HuH-7 (cell line): ENCODE data around the gene FAM13C.
"Not testable (repeated sequence)": the region's sequence is repeated elsewhere in the genome, so short reads cannot be mapped to it uniquely, and the experiment has no call there.

Experiments used
- DNase-seq: peaks from one replicate; pipeline ENCODE4 v3.0.0; 2011; ENCODE audit warnings: low spot score

Gene FAM13C

DNA sequence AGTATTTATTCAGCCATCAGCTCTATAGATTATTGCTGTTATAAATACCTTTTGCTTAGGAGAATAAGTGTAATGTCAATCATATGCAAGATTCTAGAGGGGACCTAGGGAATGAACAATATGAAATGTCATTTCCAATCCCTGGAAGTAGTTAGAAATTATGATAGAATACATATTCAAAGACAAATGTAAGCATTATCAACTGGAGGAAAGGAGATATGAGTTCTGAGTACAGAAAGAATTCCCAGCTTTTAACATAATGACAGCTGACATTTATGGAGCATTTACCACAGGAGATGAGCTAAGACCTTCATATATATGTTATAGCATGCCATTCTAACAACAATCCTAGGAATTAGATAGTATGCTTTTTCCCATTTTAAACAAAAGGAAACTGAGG lies 86.2 kb downstream of the FAM13C start:
- no peak for DNase-seq

DNA sequence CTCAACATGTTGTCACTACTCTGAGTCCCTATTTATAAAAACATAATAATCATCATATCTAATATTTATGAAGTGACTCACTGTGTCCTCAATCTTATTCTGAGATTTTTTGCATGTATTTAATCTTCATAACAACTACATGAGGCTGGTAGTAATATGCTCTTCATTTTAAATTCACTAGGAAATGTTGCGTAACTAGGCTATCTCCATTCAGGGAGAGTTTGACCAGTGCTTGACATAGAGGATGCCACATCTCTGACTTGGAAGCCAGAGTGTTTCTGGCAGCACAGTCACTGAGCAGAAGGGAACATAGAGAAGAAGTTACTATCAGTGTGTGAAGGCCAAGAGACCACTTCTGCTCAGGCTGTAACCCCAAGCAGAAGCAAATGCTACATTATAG lies 88.9 kb downstream of the FAM13C start:
- no peak for DNase-seq

- no peak for DNase-seq
These were observed 90.3 kb downstream of the FAM13C start for GRCh38 chr10:59272061-59272460.

- no peak for DNase-seq
These were observed 91.2 kb downstream of the FAM13C start for GRCh38 chr10:59271160-59271559.

- no peak for DNase-seq
These were observed 91.9 kb downstream of the FAM13C start for GRCh38 chr10:59270492-59270891.

DNA sequence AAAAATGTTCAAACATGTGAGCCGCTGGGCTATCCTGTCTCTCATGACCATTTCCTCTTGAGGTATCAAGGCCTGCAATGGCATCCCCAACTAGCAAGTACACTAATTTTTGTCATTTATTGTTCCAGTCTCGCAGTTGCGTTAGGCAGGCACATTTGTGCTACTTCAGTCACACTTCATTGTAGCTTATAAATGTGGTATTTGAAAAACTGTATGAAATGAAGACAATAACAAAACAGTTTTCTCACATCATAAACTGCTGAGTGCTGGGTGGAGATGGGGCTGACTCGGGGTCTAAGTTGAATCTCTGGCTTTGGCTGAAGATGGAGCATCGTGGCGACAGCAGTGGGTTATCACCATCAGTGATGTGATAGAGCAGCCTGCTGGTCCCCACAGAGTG lies 92.7 kb downstream of the FAM13C start:
- DNase-seq: no peak

DNA sequence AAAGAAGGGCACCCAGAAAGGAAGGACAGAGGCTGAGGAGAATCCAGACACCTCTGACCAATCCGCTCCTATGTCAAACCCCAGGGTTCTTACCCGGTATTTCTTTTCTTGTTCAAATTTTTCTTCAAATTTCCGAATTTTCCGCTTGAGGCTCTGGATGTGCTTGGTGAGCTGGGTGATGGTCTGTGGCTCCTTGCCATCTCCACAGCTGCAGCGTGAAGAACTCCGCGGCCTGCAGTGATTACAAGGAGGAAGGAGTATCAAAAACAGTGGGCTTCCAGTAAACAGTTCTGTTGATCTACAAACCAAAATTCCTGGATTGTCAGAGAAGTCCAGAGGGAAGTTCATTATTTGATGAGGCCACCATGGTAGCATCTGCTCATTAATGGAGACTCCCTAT lies 93.9 kb downstream of the FAM13C start:
- no peak for DNase-seq

GRCh38 chr10:59266321-59266720 lies 96.0 kb downstream of the FAM13C start:
- DNase-seq: no peak

DNA sequence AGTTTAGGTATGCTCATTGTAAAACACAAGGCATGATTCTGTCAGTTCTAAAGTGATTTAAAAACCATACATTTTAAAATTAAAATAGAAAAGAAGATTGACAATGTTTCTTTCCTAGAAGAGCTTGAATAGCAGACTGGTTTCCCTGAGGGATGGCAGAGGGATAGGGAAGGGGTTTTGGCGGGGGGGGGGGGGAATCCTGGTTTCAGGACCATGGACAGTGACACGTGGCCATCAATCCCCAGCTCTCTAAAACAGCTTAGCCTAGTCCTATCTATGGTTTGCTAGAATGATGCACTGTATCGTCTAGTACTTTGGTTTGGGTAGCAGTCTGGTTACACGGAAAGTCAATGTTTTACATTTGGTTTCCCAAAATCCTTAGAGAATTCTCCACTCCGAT lies 97.2 kb downstream of the FAM13C start:
- peak; percentile 3 for DNase-seq

GRCh38 chr10:59258890-59259289 lies 103.5 kb downstream of the FAM13C start:
- DNase-seq: no peak

DNA sequence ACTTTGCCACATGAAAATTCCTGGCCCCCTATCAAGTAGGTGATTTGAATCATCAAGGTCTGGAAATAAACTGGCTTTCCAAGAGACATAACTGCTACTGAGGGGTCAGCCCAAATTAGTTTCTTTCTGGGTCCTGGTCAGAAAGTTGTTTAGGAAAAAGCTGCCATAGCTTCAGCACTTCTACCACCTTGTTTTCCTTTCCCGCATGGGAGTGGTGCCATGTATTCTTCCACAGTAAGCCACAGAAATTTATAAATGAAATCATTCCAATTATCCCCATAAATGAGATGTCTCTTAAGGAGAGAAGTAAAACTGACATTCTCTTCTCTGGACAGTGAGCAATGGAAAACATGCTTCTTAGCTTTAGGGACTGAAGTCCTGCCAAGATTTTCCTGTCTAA lies 105.1 kb downstream of the FAM13C start:
- DNase-seq: no peak

GRCh38 chr10:59255463-59255862 lies 106.9 kb downstream of the FAM13C start:
- DNase-seq: no peak

DNA sequence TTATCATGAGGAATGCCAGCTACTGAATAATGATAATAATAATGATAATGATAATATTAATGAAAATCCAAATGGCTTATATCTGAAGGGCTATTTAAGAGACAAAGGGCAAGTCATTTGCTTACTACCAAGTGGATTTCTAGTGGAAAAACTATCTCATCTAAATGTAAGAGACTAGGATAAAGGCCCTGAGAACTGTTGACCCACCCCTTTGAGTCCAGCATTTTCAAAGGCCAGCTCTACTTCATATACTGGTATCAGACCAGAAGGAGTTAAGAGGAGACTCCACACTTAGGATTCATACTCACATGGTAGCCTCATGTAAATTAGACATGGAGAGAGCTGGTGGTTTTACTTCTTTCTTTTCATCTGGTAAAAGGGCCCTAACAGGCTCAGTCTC lies 109.9 kb downstream of the FAM13C start:
- no peak for DNase-seq

DNA sequence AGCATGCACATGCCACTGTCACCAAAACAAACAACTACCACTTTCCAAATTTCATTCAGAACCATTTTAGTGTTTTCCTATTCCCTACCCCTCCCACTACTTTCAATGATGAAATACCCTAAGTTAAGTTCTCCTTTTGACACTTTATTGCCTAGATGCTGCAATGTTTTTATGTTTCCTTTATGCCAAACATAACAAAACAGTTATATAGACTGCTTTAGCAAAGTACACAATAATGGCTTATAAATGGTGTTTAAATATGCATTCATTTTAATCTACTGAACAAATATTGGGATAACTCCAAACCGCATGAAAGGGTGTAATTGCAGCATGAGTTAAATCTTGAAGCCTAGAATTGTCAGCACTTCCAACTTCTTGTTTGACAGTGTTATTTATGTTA lies 116.7 kb downstream of the FAM13C start:
- DNase-seq: no peak

GRCh38 chr10:59244871-59245270 lies 117.5 kb downstream of the FAM13C start:
- DNase-seq: no peak

- no peak for DNase-seq
These were observed 118.6 kb downstream of the FAM13C start for GRCh38 chr10:59243611-59244195.

GRCh38 chr10:59242991-59243390 lies 119.4 kb downstream of the FAM13C start:
- no peak for DNase-seq

DNA sequence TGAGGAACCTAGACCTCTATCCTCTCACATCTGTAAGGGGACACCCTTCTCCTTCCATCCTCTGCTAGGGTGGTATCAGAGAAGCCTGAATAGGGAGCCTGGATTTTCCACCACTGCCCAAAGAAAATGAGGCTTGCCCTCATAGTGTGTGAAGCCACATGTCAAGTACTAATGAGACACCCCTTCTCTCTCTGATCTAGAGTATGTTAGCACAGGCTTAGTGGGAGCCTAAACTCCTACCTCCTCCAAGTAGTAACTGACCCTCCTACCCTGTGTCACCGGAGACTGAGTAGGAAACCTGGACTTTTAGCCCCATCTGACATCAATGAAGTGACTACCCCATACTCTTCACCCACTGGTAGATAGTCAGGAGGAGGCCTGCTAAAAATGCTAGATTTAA lies 120.3 kb downstream of the FAM13C start:
- DNase-seq: no peak

GRCh38 chr10:59240582-59241183 lies 121.7 kb downstream of the FAM13C start:
- DNase-seq: no peak

DNA sequence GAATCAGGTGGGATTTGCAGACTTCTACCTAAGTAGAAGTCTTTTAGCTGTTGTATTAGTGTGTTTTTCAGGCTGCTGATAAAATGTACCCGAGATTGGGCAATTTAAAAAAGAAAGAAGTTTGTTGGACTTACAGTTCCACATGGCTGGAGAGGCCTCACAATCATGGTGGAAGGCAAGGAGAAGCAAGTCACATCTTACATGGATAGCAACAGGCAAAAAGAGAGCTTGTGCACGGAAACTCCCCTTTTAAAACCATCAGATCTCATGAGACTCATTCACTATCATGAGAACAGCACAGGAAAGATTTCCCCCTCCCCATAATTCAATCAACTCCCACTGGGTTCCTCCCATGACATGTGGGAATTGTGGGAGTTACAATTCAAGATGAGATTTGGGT lies 123.2 kb downstream of the FAM13C start:
- DNase-seq: not testable (repeated sequence)

GRCh38 chr10:59237775-59238174 lies 124.6 kb downstream of the FAM13C start:
- no peak for DNase-seq

- DNase-seq: no peak
These were observed 126.2 kb downstream of the FAM13C start for GRCh38 chr10:59236064-59236697.

DNA sequence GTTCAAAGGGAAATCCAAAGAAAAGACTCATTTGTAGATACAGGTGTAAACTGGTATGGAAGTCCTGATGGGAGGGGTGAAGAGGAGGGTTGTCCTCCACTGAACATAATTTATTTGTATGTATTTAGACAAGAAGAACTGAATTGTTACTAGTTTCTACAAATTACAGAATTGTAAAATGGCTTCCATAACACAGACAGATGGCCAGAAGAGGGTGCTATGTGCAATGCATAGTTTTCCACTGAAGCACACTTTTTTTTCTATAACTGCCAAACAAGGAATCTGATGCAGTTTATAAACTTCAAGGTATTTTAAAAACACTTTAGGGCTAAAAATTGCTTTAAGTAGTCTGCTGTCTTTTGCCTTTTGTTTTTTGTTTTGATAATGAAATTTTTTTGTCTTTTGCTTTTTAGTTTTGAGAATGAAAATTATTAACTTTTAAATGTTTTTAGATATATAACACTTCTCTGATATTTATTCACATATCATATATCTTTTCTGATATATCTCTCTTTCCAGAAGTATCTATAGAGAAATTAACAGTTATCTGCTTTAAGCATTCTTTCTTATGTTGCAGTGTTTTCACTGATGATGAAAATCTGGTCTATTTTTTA lies 127.4 kb downstream of the FAM13C start:
- no peak for DNase-seq
